ENCODE data around the gene ATG4B. TPM values are rescaled to one million over a fixed set of nuclear protein-coding genes. Genes with fewer than 3 reads are reported as not detected.

The ATG4B gene
- total and polyA plus RNA-seq, 2 of the 8 experiments (the other 6 are each of a cell fraction or from before 2014, with no cell fraction given), result 103 to 155 TPM

DNA sequence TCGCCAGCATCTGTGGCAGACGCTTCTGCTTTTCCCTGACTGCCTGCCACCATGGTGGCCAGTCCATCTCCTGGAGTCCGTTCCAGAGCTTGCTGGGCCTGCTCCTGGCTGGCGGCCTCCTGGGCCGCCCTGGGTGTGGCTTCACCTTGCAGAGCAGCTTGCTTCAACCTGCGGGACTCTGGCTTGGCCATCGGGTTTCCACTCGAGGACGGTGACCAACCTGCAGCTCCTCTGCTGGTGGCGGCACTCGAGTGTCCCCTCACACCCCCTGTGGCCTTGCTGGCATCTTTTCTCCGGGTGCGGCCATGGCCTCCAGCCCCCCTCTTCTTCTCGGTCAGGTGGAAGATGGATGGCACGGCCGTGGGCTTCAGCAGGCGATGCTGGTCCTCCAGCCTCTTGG lies 3.9 kb upstream of the ATG4B start (continued):
- TF ChIP-seq JUND (IDR thresholded peaks at IDR 0.05; ENCODE audit: low read length) (no peak), CHD2 (IDR thresholded peaks at IDR 0.05; ENCODE audit: low read length) (no peak)

All from H1 (cell line).